Thyroid gland (tissue), 4 donors: ENCODE data around the gene RPS2.

ENCODE experiments used
- CTCF ChIP-seq, 6 experiments: fragments of 200-600 bp in 3 of 6; fragments of 450-650 bp in 3 of 6; sonication (generic) in 3 of 6; IDR thresholded peaks; one replicate each; pipeline ENCODE4 v1.5.1; 2016 to 2019; ENCODE audit warnings: antibody characterized with exemption in 6 of 6, mild to moderate bottlenecking in 2 of 6, inconsistent platforms in 1 of 6, moderate library complexity in 1 of 6
- POLR2A ChIP-seq, 2 donors: fragments of 450-650 bp; IDR thresholded peaks; one replicate each; pipeline ENCODE4 v1.6.1; 2017; ENCODE audit warnings: antibody characterized with exemption in 2 of 2, mild to moderate bottlenecking in 2 of 2, moderate library complexity in 1 of 2

GRCh38 chr16:1966460-1966859, 1.8 kb upstream of the RPS2 start, which contains the start of gene RNF151:
- no peak for TF ChIP-seq CTCF (IDR thresholded peaks at IDR 0.05)
- no peak for TF ChIP-seq POLR2A (IDR thresholded peaks at IDR 0.05)
